IMR-90 (cell line): ENCODE measurements around the gene DHFR. TPM values are rescaled to one million over a fixed set of nuclear protein-coding genes. Genes with fewer than 3 reads are reported as not detected.

Experiments
- ATAC-seq: fragments of 200-7000 bp; cut with Tn5 transposase; 2 replicates; pipeline ENCODE4 v1.9.1; 2020; ENCODE audit warnings: low read depth, mild to moderate bottlenecking, moderate library complexity
- BruUV-seq: library from RNA; stranded (reverse); fragments of 400-500 nt; replicated peaks from 2 replicates; lab custom pipeline; 2021; lab: Mats Ljungman, UMichigan
- CTCF ChIA-PET: fragments of 300-600 bp; formaldehyde crosslinking; extraction: SDS; loops from one replicate; lab custom pipeline; 2021; ENCODE audit warnings: antibody characterized with exemption; lab: Yijun Ruan, JAX
- POLR2A ChIA-PET: fragments of 300-600 bp; sonication (Branson Sonifier 250); formaldehyde crosslinking; loops from one replicate; lab custom pipeline; 2022; ENCODE audit warnings: antibody characterized with exemption; ENCODE audit not compliant: unreplicated experiment; lab: Charles Lee
- DNase-seq: peaks from one replicate; pipeline ENCODE4 v3.0.0; 2013
- H2AFZ ChIP-seq: replicated peaks from 2 replicates; pipeline ENCODE3; 2013; ENCODE audit warnings: low read length, mild to moderate bottlenecking; ENCODE audit not compliant: poor library complexity
- H2AK5ac ChIP-seq: 2 replicates; pipeline ENCODE4 v1.6.1; 2013; ENCODE audit warnings: low read depth, low read length, inconsistent platforms
- H2AK9ac ChIP-seq: replicated peaks from 2 replicates; pipeline ENCODE3; 2013; ENCODE audit warnings: mild to moderate bottlenecking, low read depth, low read length, moderate library complexity; ENCODE audit not compliant: poor library complexity
- H2BK120ac ChIP-seq: 2 replicates; pipeline ENCODE4 v1.6.1; 2013; ENCODE audit warnings: low read depth, low read length, inconsistent platforms
- H2BK15ac ChIP-seq: 3 replicates; pipeline ENCODE4 v1.6.1; 2013; ENCODE audit warnings: low read depth, low read length, inconsistent platforms
- H2BK20ac ChIP-seq: 2 replicates; pipeline ENCODE4 v1.6.1; 2013; ENCODE audit warnings: low read depth, mild to moderate bottlenecking, inconsistent platforms, low read length, moderate library complexity
- H2BK5ac ChIP-seq: 2 replicates; pipeline ENCODE4 v1.6.1; 2013; ENCODE audit warnings: mild to moderate bottlenecking, low read depth, low read length, inconsistent platforms; ENCODE audit not compliant: poor library complexity, severe bottlenecking
- H3K14ac ChIP-seq: replicated peaks from 2 replicates; pipeline ENCODE4 v1.6.1; 2013; ENCODE audit warnings: low read depth, low read length, inconsistent platforms
- H3K18ac ChIP-seq: 2 replicates; pipeline ENCODE4 v1.6.1; 2013; ENCODE audit warnings: low read depth, low read length, control low read depth
- H3K23ac ChIP-seq: 2 replicates; pipeline ENCODE4 v1.6.1; 2013; ENCODE audit warnings: low read depth, low read length, inconsistent platforms
- H3K27ac ChIP-seq: 2 replicates; pipeline ENCODE4 v1.5.1; 2013; ENCODE audit warnings: mild to moderate bottlenecking, control low read depth, low read length; ENCODE audit not compliant: insufficient read depth
- H3K27me3 ChIP-seq: 2 replicates; pipeline ENCODE4 v1.6.1; 2013; ENCODE audit warnings: low read length; ENCODE audit not compliant: control insufficient read depth, insufficient read depth
- H3K36me3 ChIP-seq: 2 replicates; pipeline ENCODE4 v1.6.1; 2013; ENCODE audit warnings: low read length, mixed read lengths; ENCODE audit not compliant: control insufficient read depth, insufficient read depth
- H3K4ac ChIP-seq: 2 replicates; pipeline ENCODE4 v1.6.1; 2013; ENCODE audit warnings: low read depth, low read length, inconsistent platforms
- H3K4me1 ChIP-seq: 2 replicates; pipeline ENCODE4 v1.6.1; 2013; ENCODE audit warnings: low read length, mixed read lengths; ENCODE audit not compliant: control insufficient read depth, insufficient read depth
- H3K4me2 ChIP-seq: 2 replicates; pipeline ENCODE4 v1.6.1; 2013; ENCODE audit warnings: low read depth, mild to moderate bottlenecking, control low read depth, low read length, moderate library complexity
- H3K4me3 ChIP-seq: 2 replicates; pipeline ENCODE4 v1.5.1; 2013; ENCODE audit warnings: low read depth, mild to moderate bottlenecking, control low read depth, low read length, moderate library complexity; ENCODE audit not compliant: insufficient read depth
- H3K56ac ChIP-seq: 2 replicates; pipeline ENCODE4 v1.6.1; 2013; ENCODE audit warnings: low read length, inconsistent platforms; ENCODE audit not compliant: insufficient read depth; ENCODE audit errors: extremely low read depth
- H3K79me1 ChIP-seq, 2 experiments: 2 replicates each; pipeline ENCODE4 v1.6.1; 2013; ENCODE audit warnings: low read length in 2 of 2, inconsistent platforms in 1 of 2, low read depth in 1 of 2
- H3K9ac ChIP-seq: 2 replicates; pipeline ENCODE4 v1.6.1; 2013; ENCODE audit warnings: low read depth, low read length, control low read depth
- H3K9me1 ChIP-seq: 2 replicates; pipeline ENCODE4 v1.6.1; 2013; ENCODE audit warnings: low read length, inconsistent platforms; ENCODE audit not compliant: insufficient read depth
- H3K9me3 ChIP-seq: 2 replicates; pipeline ENCODE4 v1.6.1; 2013; ENCODE audit warnings: low read length; ENCODE audit not compliant: control insufficient read depth, insufficient read depth
- H4K20me1 ChIP-seq: 2 replicates; pipeline ENCODE4 v1.6.1; 2013; ENCODE audit warnings: low read length, inconsistent platforms; ENCODE audit not compliant: insufficient read depth
- H4K5ac ChIP-seq: 2 replicates; pipeline ENCODE4 v1.6.1; 2013; ENCODE audit warnings: mild to moderate bottlenecking, low read depth, low read length, control low read depth
- H4K8ac ChIP-seq, 2 experiments: 2 replicates each; pipeline ENCODE4 v1.6.1; 2013; ENCODE audit warnings: low read depth in 2 of 2, low read length in 2 of 2, control low read depth in 1 of 2, inconsistent platforms in 1 of 2
- H4K91ac ChIP-seq: 2 replicates; pipeline ENCODE4 v1.6.1; 2013; ENCODE audit warnings: low read depth, low read length, inconsistent platforms; ENCODE audit not compliant: insufficient read depth
- RFX5 ChIP-seq: IDR thresholded peaks from 2 replicates; pipeline ENCODE4 v1.8.0; 2012; ENCODE audit warnings: low read depth, mild to moderate bottlenecking, low read length, moderate library complexity
- WGBS, 2 experiments: methylation state at CpG; one replicate each; pipeline versions ENCODE4 v1.1.5 to v1.1.7; 2013; ENCODE audit warnings: missing lambda C conversion rate in 2 of 2; ENCODE audit not compliant: insufficient read length in 1 of 2; ENCODE audit errors: extremely low coverage in 2 of 2; 5-methylcytosine and 5-hydroxymethylcytosine counted together
- dilution Hi-C: fragments of 300-500 bp; cut with HindIII; formaldehyde crosslinking; loops from one replicate; pipeline ENCODE4 v1.14.3; 2018; ENCODE audit warnings: low sequenced_read_pairs; ENCODE audit not compliant: unreplicated experiment
- in situ Hi-C: fragments of 300-500 bp; cut with MboI; formaldehyde crosslinking; loops from 3 replicates; pipeline ENCODE4 v1.14.3; 2019; ENCODE audit warnings: low sequenced_read_pairs, inconsistent platforms, mixed read lengths
- intact Hi-C: fragments of 100-400 bp; cut with micrococcal nuclease; formaldehyde crosslinking; loops from 2 replicates; pipeline ENCODE4 v1.10.0; 2022
- polyA plus RNA-seq, 3 experiments: library from polyadenylated mRNA; depleted of rRNA; stranded (reverse); fragments of >200 nt; gene quantifications; 2 replicates each; pipeline ENCODE4 v1.2.3, GENCODE V29; 2012; ENCODE audit warnings: low replicate concordance in 1 of 3
- total RNA-seq: library from RNA; depleted of rRNA; stranded (reverse); fragments of >200 nt; gene quantifications from 2 replicates; pipeline ENCODE4 v1.2.3, GENCODE V29; 2012

The DHFR gene
- total and polyA plus RNA-seq, 2 of the 4 experiments (the other 2 are of a cell fraction) = 20.6 to 29.4 TPM

GRCh38 chr5:80697100-80697499 lies 42.3 kb upstream of the DHFR start:
- H2BK5ac ChIP-seq = no peak overlapping the region
- TF ChIP-seq RFX5 = no peak
- no peak for DNase-seq
- no peak overlapping the region for H2AK5ac ChIP-seq
- dilution Hi-C loops = no loop called here
- no peak overlapping the region for H2AK9ac ChIP-seq
- no CpG with 5 or more reads among the region's 3 CpGs for WGBS, 2 experiments
- no TSS peak for BruUV-seq
- H3K79me1 ChIP-seq = peaks cover 6 to 7% of the 10 kb centered on the region in 2 experiments; a peak in 3 of 4 replicates
- no peak overlapping the region for H2BK15ac ChIP-seq
- H4K5ac ChIP-seq = no peak overlapping the region
- H3K56ac ChIP-seq = no peak overlapping the region
- ChIA-PET CTCF (interaction anchor here (0.6 kb wide), 1 partner anchor 12 kb away, joined by 3 read pairs; no protein-coding TSS in a partner anchor), POLR2A (no interaction called here)
- H3K9me3 ChIP-seq = no peaks in the 10 kb centered on the region
- H3K4me3 ChIP-seq = no peak overlapping the region
- H3K14ac ChIP-seq = no peak overlapping the region
- in situ Hi-C loops = no loop called here
- no peak overlapping the region for H3K9ac ChIP-seq
- no peak overlapping the region for H2BK20ac ChIP-seq
- H4K8ac ChIP-seq = no peak overlapping the region
- H3K4me1 ChIP-seq = no peaks in the 10 kb centered on the region
- intact Hi-C loops = no loop called here
- H3K36me3 ChIP-seq = peaks cover 6% of the 10 kb centered on the region
- H3K4ac ChIP-seq = no peak overlapping the region
- no peak overlapping the region for H2BK120ac ChIP-seq
- no peak overlapping the region for H2AFZ ChIP-seq
- H3K27ac ChIP-seq = no peak overlapping the region
- no peak for ATAC-seq
- no peak overlapping the region for H3K23ac ChIP-seq
- no peak overlapping the region for H3K18ac ChIP-seq
- no peak overlapping the region for H4K91ac ChIP-seq
- no peaks in the 10 kb centered on the region for H3K27me3 ChIP-seq
- no peak overlapping the region for H3K4me2 ChIP-seq
- peaks cover 4% of the 10 kb centered on the region; the same call in 1 of the 2 replicates for H3K9me1 ChIP-seq
- no peaks in the 10 kb centered on the region for H4K20me1 ChIP-seq
